ENCODE data around the gene PARS2. TPM values are rescaled to one million over a fixed set of nuclear protein-coding genes. Genes with fewer than 3 reads are reported as not detected.

The PARS2 gene
- total and polyA plus RNA-seq, 2 experiments from 2014 or later = 5.9 to 13.6 TPM

GRCh38 chr1:54800899-54801759 is 36.8 kb upstream of the PARS2 start, which contains the start of gene TTC22 (continued):
- peak; percentile 54 to 62; a peak in 3 of 4 replicates for TF ChIP-seq CTCF (conservative IDR thresholded peaks at IDR 0.05; ENCODE audit: low read depth in 2 of 2)
- TF ChIP-seq STAT1 (IDR thresholded peaks at IDR 0.05; ENCODE audit: unreplicated experiment) = no peak
- TF ChIP-seq NANOG (IDR thresholded peaks at IDR 0.05; ENCODE audit: borderline replicate concordance) = no peak
- TF ChIP-seq ZNF331 (CRISPR knock-in tag; IDR thresholded peaks at IDR 0.05; ENCODE audit: low read depth) = no peak
- no peak for TF ChIP-seq ETS1 (IDR thresholded peaks at IDR 0.05)
- no peak for TF ChIP-seq JUNB (IDR thresholded peaks at IDR 0.05; ENCODE audit: unreplicated experiment)
- TF ChIP-seq CREB1 (CRISPR knock-in tag; IDR thresholded peaks at IDR 0.05; ENCODE audit: low read depth) = no peak

- H3K4me1 Mint-ChIP-seq = peaks cover 14% of the 10 kb centered on the region
- DNase-seq (ENCODE audit: low spot score) = peak; percentile 71
Measured at GRCh38 chr1:54800041-54800898, 35.9 kb upstream of the PARS2 start.

More at GRCh38 chr1:54800041-54800898, 35.9 kb upstream of the PARS2 start:
- Histone ChIP-seq H3K4me1 (ENCODE audit: insufficient read depth) (peaks cover 7% of the 10 kb centered on the region), H4K20me1 (replicated peaks; ENCODE audit: insufficient read depth) (no peaks in the 10 kb centered on the region), H3K4me2 (peak overlapping the region; percentile 84), H3K4me3 (peak overlapping the region; percentile 57), H3K27ac (ENCODE audit: low read depth) (no peak overlapping the region), H2AFZ (peak overlapping the region; percentile 99), H3K79me2 (replicated peaks; ENCODE audit: insufficient read depth) (no peaks in the 10 kb centered on the region), H3K27me3 (ENCODE audit: insufficient read depth) (peaks cover 34% of the 10 kb centered on the region), H3K36me3 (ENCODE audit: insufficient read depth) (no peaks in the 10 kb centered on the region), H3F3A (replicated peaks; ENCODE audit: low read depth) (0 out of 2 replicates have a peak, but pooled peaks cover 5% of the 10 kb centered on the region), H3K9me2 (ENCODE audit: insufficient read depth) (no peaks in the 10 kb centered on the region)
- peak; percentile 68 for ATAC-seq
- Mint-ChIP-seq H3K27ac (no peak overlapping the region), H3K4me3 (peak overlapping the region; percentile 42), H3K27me3 (ENCODE audit: insufficient read depth, low read depth, poor library complexity) (peaks cover 16% of the 10 kb centered on the region), H3K9me3 (no peaks in the 10 kb centered on the region), H3K36me3 (ENCODE audit: low read depth) (no peaks in the 10 kb centered on the region; the same call in 2 of the 3 replicates)
- no peak for TF ChIP-seq REST (IDR thresholded peaks at IDR 0.05; ENCODE audit: unreplicated experiment)
- TF ChIP-seq ZNF331 (CRISPR knock-in tag; IDR thresholded peaks at IDR 0.05; ENCODE audit: low read depth) = no peak
- no peak for TF ChIP-seq ETS1 (IDR thresholded peaks at IDR 0.05)
- TF ChIP-seq EZH2 (IDR thresholded peaks at IDR 0.05; ENCODE audit: low read depth, unreplicated experiment) = no peak
- TF ChIP-seq CTCF (conservative IDR thresholded peaks at IDR 0.05; ENCODE audit: low read depth in 2 of 2) = no peak
- no peak for TF ChIP-seq STAT1 (IDR thresholded peaks at IDR 0.05; ENCODE audit: unreplicated experiment)
- no peak for TF ChIP-seq EZH2phosphoT487 (IDR thresholded peaks at IDR 0.05; ENCODE audit: unreplicated experiment)
- no peak for TF ChIP-seq JUNB (IDR thresholded peaks at IDR 0.05; ENCODE audit: unreplicated experiment)
- TF ChIP-seq POLR2AphosphoS5 (IDR thresholded peaks at IDR 0.05; ENCODE audit: low read depth) = no peak

All from GM23338 (cell line).